Ascending aorta (tissue), 2 donors: ENCODE results near the gene RADIL. TPM values are rescaled to one million over a fixed set of nuclear protein-coding genes. Genes with fewer than 3 reads are reported as not detected.

Experiments used
- DNase-seq, 2 donors: peaks; one replicate each; pipeline ENCODE4 v3.0.0-alpha.2; 2019; ENCODE audit warnings: low spot score in 2 of 2
- H3K27ac ChIP-seq, 2 donors: fragments of 200-600 bp; sonication (generic); one replicate each; pipeline ENCODE4 v1.5.1; 2016 to 2017; ENCODE audit warnings: mild to moderate bottlenecking in 1 of 2
- H3K27me3 ChIP-seq: fragments of 200-600 bp; sonication (generic); one replicate; pipeline ENCODE4 v1.5.1; 2017
- H3K36me3 ChIP-seq, 2 donors: fragments of 200-600 bp; sonication (generic); one replicate each; pipeline ENCODE4 v1.5.1; 2016
- H3K4me1 ChIP-seq, 2 donors: fragments of 200-600 bp; sonication (generic); one replicate each; pipeline ENCODE4 v1.5.1; 2016 to 2017; ENCODE audit warnings: mild to moderate bottlenecking in 1 of 2
- H3K4me3 ChIP-seq, 2 donors: fragments of 200-600 bp; sonication (generic); one replicate each; pipeline ENCODE4 v1.5.1; 2016 to 2017; ENCODE audit warnings: mild to moderate bottlenecking in 1 of 2
- H3K9me3 ChIP-seq, 2 donors: fragments of 200-600 bp; sonication (generic); one replicate each; pipeline ENCODE4 v1.5.1; 2016
- CTCF ChIP-seq, 3 experiments: fragments of 200-600 bp in 2 of 3; fragments of 450-650 bp in 1 of 3; sonication (generic) in 2 of 3; IDR thresholded peaks; one replicate each; pipeline ENCODE4 v1.5.1; 2016 to 2019; ENCODE audit warnings: antibody characterized with exemption in 3 of 3, mild to moderate bottlenecking in 1 of 3, moderate library complexity in 1 of 3
- intact Hi-C: fragments of 100-400 bp; cut with DNase I; formaldehyde crosslinking; loops from one replicate; pipeline ENCODE4 v1.15.1; 2023
- total RNA-seq: library from RNA; depleted of rRNA; stranded (reverse); fragments of >200 nt; gene quantifications from one replicate; pipeline ENCODE4 v1.1.0, GENCODE V29; 2016

RADIL gene
- total RNA-seq, 1 donor from 2014 or later: 42.4 TPM

- Histone ChIP-seq H3K36me3 (peaks cover 0 to 5% of the 10 kb centered on the region in 2 donors), H3K27me3 (no peaks in the 10 kb centered on the region), H3K27ac (no peak overlapping the region), H3K9me3 (no peaks in the 10 kb centered on the region), H3K4me1 (no peaks in the 10 kb centered on the region), H3K4me3 (no peak overlapping the region)
- intact Hi-C loops: loop anchor here (5.0 kb wide), 1 partner anchor 48 kb away; the partner anchor contains the start of gene RADIL
- no peak for DNase-seq
- TF ChIP-seq CTCF (IDR thresholded peaks at IDR 0.05): no peak
Measured at GRCh38 chr7:4833691-4834600, 49.6 kb downstream of the RADIL start.

- Histone ChIP-seq H3K4me3 (no peak overlapping the region), H3K9me3 (no peaks in the 10 kb centered on the region), H3K27ac (no peak overlapping the region), H3K36me3 (peaks cover 0 to 5% of the 10 kb centered on the region in 2 donors), H3K27me3 (no peaks in the 10 kb centered on the region), H3K4me1 (no peaks in the 10 kb centered on the region)
- TF ChIP-seq CTCF (IDR thresholded peaks at IDR 0.05): no peak
- DNase-seq: no peak
- intact Hi-C loops: loop anchor here (5.0 kb wide), 1 partner anchor 49 kb away; the partner anchor contains the start of gene RADIL
Measured at GRCh38 chr7:4833176-4833575, 50.3 kb downstream of the RADIL start.

- no peak for DNase-seq
- Histone ChIP-seq H3K27ac (no peak overlapping the region), H3K4me1 (no peaks in the 10 kb centered on the region), H3K27me3 (no peaks in the 10 kb centered on the region), H3K36me3 (peaks cover 0 to 5% of the 10 kb centered on the region in 2 donors), H3K4me3 (no peak overlapping the region), H3K9me3 (no peaks in the 10 kb centered on the region)
- intact Hi-C loops: loop anchor here (5.0 kb wide), 1 partner anchor 50 kb away; the partner anchor contains the start of gene RADIL
- no peak for TF ChIP-seq CTCF (IDR thresholded peaks at IDR 0.05)
Measured at GRCh38 chr7:4832711-4833110, 50.8 kb downstream of the RADIL start.

GRCh38 chr7:4831723-4832495, 51.6 kb downstream of the RADIL start:
- intact Hi-C loops: loop anchor here (5.0 kb wide), 1 partner anchor 50 kb away; the partner anchor contains the start of gene RADIL

More at GRCh38 chr7:4831723-4832495, 51.6 kb downstream of the RADIL start:
- Histone ChIP-seq H3K36me3 (peaks cover 0 to 5% of the 10 kb centered on the region in 2 donors), H3K4me3 (no peak overlapping the region), H3K9me3 (no peaks in the 10 kb centered on the region), H3K4me1 (no peaks in the 10 kb centered on the region), H3K27ac (no peak overlapping the region), H3K27me3 (no peaks in the 10 kb centered on the region)
- no peak for DNase-seq
- TF ChIP-seq CTCF (IDR thresholded peaks at IDR 0.05): no peak
